HL-60 (cell line): ENCODE data around the gene TRIM26.

Experiments
- GABPA ChIP-seq: IDR thresholded peaks from 2 replicates; pipeline ENCODE4 v1.6.1; 2012; ENCODE audit warnings: low read depth
- POLR2AphosphoS5 ChIP-seq: IDR thresholded peaks from 2 replicates; pipeline ENCODE4 v1.6.1; 2012; ENCODE audit warnings: low read depth
- SPI1 ChIP-seq: IDR thresholded peaks from 2 replicates; pipeline ENCODE4 v1.6.1; 2012; ENCODE audit warnings: low read depth, mild to moderate bottlenecking, borderline replicate concordance
- TF ChIP-seq, protein P1 (sequence below): IDR thresholded peaks from one replicate; pipeline ENCODE4 v1.5.1; 2011; ENCODE audit warnings: low read length, control low read depth, inconsistent platforms; ENCODE audit not compliant: insufficient read depth

- TF ChIP-seq, protein P1, sequence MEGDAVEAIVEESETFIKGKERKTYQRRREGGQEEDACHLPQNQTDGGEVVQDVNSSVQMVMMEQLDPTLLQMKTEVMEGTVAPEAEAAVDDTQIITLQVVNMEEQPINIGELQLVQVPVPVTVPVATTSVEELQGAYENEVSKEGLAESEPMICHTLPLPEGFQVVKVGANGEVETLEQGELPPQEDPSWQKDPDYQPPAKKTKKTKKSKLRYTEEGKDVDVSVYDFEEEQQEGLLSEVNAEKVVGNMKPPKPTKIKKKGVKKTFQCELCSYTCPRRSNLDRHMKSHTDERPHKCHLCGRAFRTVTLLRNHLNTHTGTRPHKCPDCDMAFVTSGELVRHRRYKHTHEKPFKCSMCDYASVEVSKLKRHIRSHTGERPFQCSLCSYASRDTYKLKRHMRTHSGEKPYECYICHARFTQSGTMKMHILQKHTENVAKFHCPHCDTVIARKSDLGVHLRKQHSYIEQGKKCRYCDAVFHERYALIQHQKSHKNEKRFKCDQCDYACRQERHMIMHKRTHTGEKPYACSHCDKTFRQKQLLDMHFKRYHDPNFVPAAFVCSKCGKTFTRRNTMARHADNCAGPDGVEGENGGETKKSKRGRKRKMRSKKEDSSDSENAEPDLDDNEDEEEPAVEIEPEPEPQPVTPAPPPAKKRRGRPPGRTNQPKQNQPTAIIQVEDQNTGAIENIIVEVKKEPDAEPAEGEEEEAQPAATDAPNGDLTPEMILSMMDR, result no peak
- no peak for TF ChIP-seq POLR2AphosphoS5
- TF ChIP-seq GABPA, result no peak
- TF ChIP-seq SPI1, result no peak
These were observed 1.3 kb downstream of the TRIM26 start for GRCh38 chr6:30211899-30212298.
